Panc1 (cell line): ENCODE results near the gene ALDH2. TPM values are rescaled to one million over a fixed set of nuclear protein-coding genes. Genes with fewer than 3 reads are reported as not detected.

Experiments
- ATAC-seq: fragments of 200-7000 bp; cut with Tn5 transposase; 2 replicates; pipeline ENCODE4 v1.9.1; 2020; ENCODE audit warnings: mild to moderate bottlenecking, moderate library complexity
- BruUV-seq: library from RNA; stranded (reverse); fragments of 400-500 nt; replicated peaks from 2 replicates; lab custom pipeline; 2021; lab: Mats Ljungman, UMichigan
- CTCF ChIA-PET: fragments of 300-600 bp; sonication (Branson Sonifier 250); formaldehyde crosslinking; loops from one replicate; lab custom pipeline; 2022; ENCODE audit warnings: antibody characterized with exemption; lab: Charles Lee
- POLR2A ChIA-PET: fragments of 300-600 bp; sonication (Branson Sonifier 250); formaldehyde crosslinking; loops from one replicate; lab custom pipeline; 2022; ENCODE audit warnings: antibody characterized with exemption; lab: Charles Lee
- DNase-seq: peaks from one replicate; pipeline ENCODE4 v3.0.0-alpha.2; 2010; ENCODE audit warnings: low read depth, low spot score
- H3K27ac ChIP-seq: 2 replicates; pipeline ENCODE4 v1.5.1; 2011; ENCODE audit warnings: mild to moderate bottlenecking, low read length, inconsistent platforms
- H3K27me3 ChIP-seq: fragments of 200-500 bp; sonication (Bioruptor generic); 2 replicates; pipeline ENCODE4 v1.6.0; 2014; ENCODE audit warnings: low read length, inconsistent platforms; ENCODE audit not compliant: control insufficient read depth, insufficient read depth
- H3K36me3 ChIP-seq: fragments of 200-500 bp; sonication (Bioruptor generic); 2 replicates; pipeline ENCODE4 v1.5.1; 2014; ENCODE audit warnings: inconsistent platforms, mild to moderate bottlenecking, low read length, moderate library complexity; ENCODE audit not compliant: control insufficient read depth, insufficient read depth
- H3K4me1 ChIP-seq: 2 replicates; pipeline ENCODE4 v1.5.1; 2011; ENCODE audit warnings: inconsistent platforms, mild to moderate bottlenecking, low read length, moderate library complexity; ENCODE audit not compliant: control insufficient read depth, insufficient read depth
- H3K4me3 ChIP-seq, 2 experiments: 2 replicates each; pipeline ENCODE4 v1.5.1; 2011 to 2012; ENCODE audit warnings: low read depth in 2 of 2, low read length in 2 of 2, mild to moderate bottlenecking in 2 of 2, inconsistent platforms in 1 of 2, moderate library complexity in 1 of 2
- H3K9me3 ChIP-seq: fragments of 200-500 bp; sonication (Bioruptor generic); 2 replicates; pipeline ENCODE4 v1.5.1; 2014; ENCODE audit warnings: low read depth, mild to moderate bottlenecking, inconsistent platforms, low read length, moderate library complexity; ENCODE audit not compliant: control insufficient read depth, insufficient read depth
- POLR2AphosphoS5 ChIP-seq: IDR thresholded peaks from 2 replicates; pipeline ENCODE4 v1.6.1; 2012; ENCODE audit warnings: mild to moderate bottlenecking, low read depth, low read length, moderate library complexity
- SIN3A ChIP-seq: IDR thresholded peaks from 2 replicates; pipeline ENCODE4 v1.6.1; 2012; ENCODE audit warnings: low read depth, mild to moderate bottlenecking, low read length, moderate library complexity, borderline replicate concordance; ENCODE audit not compliant: insufficient read depth
- TCF7L2 ChIP-seq: IDR thresholded peaks from 2 replicates; pipeline ENCODE4 v1.6.1; 2011; ENCODE audit warnings: mild to moderate bottlenecking, low read depth, low read length, inconsistent platforms
- in situ Hi-C: cut with HindIII; loops from 2 replicates; pipeline ENCODE4 v1.10.0; 2016; ENCODE audit warnings: low sequenced_read_pairs, low pct_unique_long_range_greater_than_20kb
- intact Hi-C: fragments of 100-400 bp; cut with micrococcal nuclease; formaldehyde crosslinking; loops from one replicate; pipeline ENCODE4 v1.10.0; 2022; ENCODE audit not compliant: unreplicated experiment
- total RNA-seq: library from RNA; stranded (reverse); gene quantifications from one replicate; pipeline ENCODE4 v1.2.1, GENCODE V29; 2021; ENCODE audit not compliant: unreplicated experiment
- TF ChIP-seq, protein P1 (sequence below): fragments of 450-650 bp; IDR thresholded peaks from 2 replicates; pipeline ENCODE4 v1.5.1; 2017; ENCODE audit warnings: mild to moderate bottlenecking
- TF ChIP-seq, protein P2 (sequence below), 2 experiments: IDR thresholded peaks; 2 replicates each; pipeline ENCODE4 v1.6.1; 2011 to 2012; ENCODE audit warnings: low read depth in 2 of 2, control low read depth in 1 of 2, low read length in 1 of 2, mild to moderate bottlenecking in 1 of 2, moderate library complexity in 1 of 2; ENCODE audit not compliant: insufficient read depth in 1 of 2

Gene ALDH2
- total RNA-seq, 1 experiment from 2014 or later: 9.0 TPM

DNA sequence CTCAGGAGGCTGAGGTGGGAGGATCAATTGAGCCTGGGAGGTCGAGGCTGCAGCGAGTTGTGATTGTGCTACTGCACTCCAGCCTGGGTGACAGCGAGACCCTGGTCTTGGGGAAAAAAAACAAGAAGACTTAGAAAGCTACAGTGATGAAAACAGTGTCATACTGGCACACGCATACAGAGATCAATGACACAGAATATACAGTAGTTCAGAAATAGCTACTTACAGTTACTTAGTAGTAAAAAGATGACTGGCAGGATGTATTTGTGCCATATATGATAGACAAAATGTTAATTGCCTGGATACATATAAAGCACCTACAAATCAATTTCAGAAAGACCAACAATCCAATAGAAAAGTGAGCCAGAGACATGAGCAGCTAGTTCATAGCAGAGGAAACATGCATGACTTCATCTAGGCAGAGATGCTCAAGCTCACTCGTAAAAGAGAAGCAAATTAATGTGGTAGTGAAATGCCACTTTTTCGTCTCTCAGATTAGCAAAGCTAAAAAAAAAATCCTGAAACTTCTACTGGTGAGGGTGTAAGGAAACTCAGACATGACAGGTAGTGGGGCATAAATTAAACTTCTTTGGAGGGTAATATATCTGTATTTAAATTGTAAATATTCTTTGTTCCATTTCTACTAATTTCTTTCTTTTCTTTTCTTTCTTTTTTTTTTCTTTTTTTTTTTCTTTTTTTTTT is 2.5 kb upstream of the ALDH2 start:
- Histone ChIP-seq H3K4me3 (no peak overlapping the region), H3K9me3 (no peaks in the 10 kb centered on the region), H3K27ac (no peak overlapping the region), H3K36me3 (no peaks in the 10 kb centered on the region), H3K27me3 (no peaks in the 10 kb centered on the region), H3K4me1 (0 out of 2 replicates have a peak, but pooled peaks cover 5% of the 10 kb centered on the region)
- TF ChIP-seq, protein P1, sequence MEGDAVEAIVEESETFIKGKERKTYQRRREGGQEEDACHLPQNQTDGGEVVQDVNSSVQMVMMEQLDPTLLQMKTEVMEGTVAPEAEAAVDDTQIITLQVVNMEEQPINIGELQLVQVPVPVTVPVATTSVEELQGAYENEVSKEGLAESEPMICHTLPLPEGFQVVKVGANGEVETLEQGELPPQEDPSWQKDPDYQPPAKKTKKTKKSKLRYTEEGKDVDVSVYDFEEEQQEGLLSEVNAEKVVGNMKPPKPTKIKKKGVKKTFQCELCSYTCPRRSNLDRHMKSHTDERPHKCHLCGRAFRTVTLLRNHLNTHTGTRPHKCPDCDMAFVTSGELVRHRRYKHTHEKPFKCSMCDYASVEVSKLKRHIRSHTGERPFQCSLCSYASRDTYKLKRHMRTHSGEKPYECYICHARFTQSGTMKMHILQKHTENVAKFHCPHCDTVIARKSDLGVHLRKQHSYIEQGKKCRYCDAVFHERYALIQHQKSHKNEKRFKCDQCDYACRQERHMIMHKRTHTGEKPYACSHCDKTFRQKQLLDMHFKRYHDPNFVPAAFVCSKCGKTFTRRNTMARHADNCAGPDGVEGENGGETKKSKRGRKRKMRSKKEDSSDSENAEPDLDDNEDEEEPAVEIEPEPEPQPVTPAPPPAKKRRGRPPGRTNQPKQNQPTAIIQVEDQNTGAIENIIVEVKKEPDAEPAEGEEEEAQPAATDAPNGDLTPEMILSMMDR: no peak
- TF ChIP-seq SIN3A (no peak), TCF7L2 (no peak), POLR2AphosphoS5 (no peak)
- TF ChIP-seq, protein P2, sequence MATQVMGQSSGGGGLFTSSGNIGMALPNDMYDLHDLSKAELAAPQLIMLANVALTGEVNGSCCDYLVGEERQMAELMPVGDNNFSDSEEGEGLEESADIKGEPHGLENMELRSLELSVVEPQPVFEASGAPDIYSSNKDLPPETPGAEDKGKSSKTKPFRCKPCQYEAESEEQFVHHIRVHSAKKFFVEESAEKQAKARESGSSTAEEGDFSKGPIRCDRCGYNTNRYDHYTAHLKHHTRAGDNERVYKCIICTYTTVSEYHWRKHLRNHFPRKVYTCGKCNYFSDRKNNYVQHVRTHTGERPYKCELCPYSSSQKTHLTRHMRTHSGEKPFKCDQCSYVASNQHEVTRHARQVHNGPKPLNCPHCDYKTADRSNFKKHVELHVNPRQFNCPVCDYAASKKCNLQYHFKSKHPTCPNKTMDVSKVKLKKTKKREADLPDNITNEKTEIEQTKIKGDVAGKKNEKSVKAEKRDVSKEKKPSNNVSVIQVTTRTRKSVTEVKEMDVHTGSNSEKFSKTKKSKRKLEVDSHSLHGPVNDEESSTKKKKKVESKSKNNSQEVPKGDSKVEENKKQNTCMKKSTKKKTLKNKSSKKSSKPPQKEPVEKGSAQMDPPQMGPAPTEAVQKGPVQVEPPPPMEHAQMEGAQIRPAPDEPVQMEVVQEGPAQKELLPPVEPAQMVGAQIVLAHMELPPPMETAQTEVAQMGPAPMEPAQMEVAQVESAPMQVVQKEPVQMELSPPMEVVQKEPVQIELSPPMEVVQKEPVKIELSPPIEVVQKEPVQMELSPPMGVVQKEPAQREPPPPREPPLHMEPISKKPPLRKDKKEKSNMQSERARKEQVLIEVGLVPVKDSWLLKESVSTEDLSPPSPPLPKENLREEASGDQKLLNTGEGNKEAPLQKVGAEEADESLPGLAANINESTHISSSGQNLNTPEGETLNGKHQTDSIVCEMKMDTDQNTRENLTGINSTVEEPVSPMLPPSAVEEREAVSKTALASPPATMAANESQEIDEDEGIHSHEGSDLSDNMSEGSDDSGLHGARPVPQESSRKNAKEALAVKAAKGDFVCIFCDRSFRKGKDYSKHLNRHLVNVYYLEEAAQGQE (IDR thresholded peaks at IDR 0.05; ENCODE audit: insufficient read depth in 1 of 2, low read depth in 2 of 2, low read length in 1 of 2): no peak
- ChIA-PET POLR2A (no interaction called here), CTCF (no interaction called here)
- intact Hi-C loops (no loop called here), in situ Hi-C loops (no loop called here)
- no peak for ATAC-seq
- no peak for DNase-seq
- no TSS peak for BruUV-seq

DNA sequence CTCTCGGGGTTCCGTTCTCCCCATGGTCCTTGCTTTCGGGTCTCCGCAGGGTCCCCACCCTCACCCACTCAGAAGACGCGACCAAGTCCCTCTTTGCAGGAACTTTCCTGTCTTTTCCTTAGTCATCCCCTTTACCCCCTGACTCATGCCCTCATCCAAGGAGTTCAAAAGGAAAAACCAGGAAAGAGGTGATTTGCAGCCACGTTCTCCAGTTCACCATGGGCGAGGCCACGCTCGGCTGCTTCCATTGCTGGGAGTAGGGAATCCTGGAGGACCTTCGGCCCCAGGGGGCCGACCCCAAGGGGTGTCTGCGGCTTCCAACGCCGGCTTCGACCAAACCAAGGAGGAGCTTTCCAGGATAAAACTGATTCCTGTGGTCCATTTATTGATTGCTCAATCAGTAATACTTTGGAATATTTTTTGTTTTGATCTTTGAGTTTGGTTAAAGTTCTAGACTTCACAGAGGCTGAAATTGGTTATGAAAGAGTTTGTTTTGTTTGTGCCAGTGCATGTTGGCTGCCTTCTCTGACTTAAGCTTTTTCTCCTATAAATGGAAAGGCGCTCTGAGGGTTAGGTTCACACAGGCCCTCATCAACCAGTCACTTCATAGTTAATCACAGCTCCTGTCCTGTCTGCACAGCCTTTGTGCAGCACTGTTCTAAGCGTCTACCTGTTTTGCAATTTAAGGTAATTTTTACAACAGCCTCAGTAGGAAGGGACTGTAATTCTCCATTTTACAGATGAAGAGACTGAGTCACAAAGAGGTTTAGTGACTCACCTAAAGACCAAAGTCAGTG is 827 bp downstream of the ALDH2 start:
- DNase-seq: no peak
- H3K36me3 ChIP-seq: no peaks in the 10 kb centered on the region
- intact Hi-C loops: no loop called here
- H3K27ac ChIP-seq: peak overlapping the region; percentile 32; the same call in 1 of the 2 replicates
- peak overlapping the region; percentile 56 to 66 for H3K4me3 ChIP-seq
- in situ Hi-C loops: no loop called here
- TF ChIP-seq POLR2AphosphoS5 (no peak), TCF7L2 (no peak), SIN3A (no peak)
- TF ChIP-seq, protein P2 (IDR thresholded peaks at IDR 0.05; ENCODE audit: insufficient read depth in 1 of 2, low read depth in 2 of 2, low read length in 1 of 2): no peak
- TF ChIP-seq, protein P1: no peak
- ChIA-PET CTCF (no interaction called here), POLR2A (interaction anchor here (0.5 to 0.7 kb wide), 2 partner anchors 9 to 27 kb away, joined by 4 to 6 read pairs; no protein-coding TSS in a partner anchor)
- no TSS peak for BruUV-seq
- H3K27me3 ChIP-seq: no peaks in the 10 kb centered on the region
- H3K9me3 ChIP-seq: no peaks in the 10 kb centered on the region
- H3K4me1 ChIP-seq: 0 out of 2 replicates have a peak, but pooled peaks cover 5% of the 10 kb centered on the region
- peak; percentile 31; the same call in 1 of the 2 replicates for ATAC-seq
